Central memory CD4-positive, alpha-beta T cell (primary cell): Measurements from ENCODE around the gene PADI6.
A peak's percentile ranks its signal among the peaks of the same experiment; 100 is the strongest.

Experiments used
- DNase-seq: peaks from one replicate; pipeline ENCODE4 v3.0.0; 2022

PADI6 gene

GRCh38 chr1:17437260-17437579 lies 65.2 kb downstream of the PADI6 start:
- no peak for DNase-seq

- peak; percentile 48 for DNase-seq
Measured at GRCh38 chr1:17437580-17438317, 65.8 kb downstream of the PADI6 start.

- peak; percentile 58 for DNase-seq
Measured at GRCh38 chr1:17438318-17439249, 66.6 kb downstream of the PADI6 start.

- DNase-seq, result peak; percentile 67
Measured at GRCh38 chr1:17439250-17440073, 67.5 kb downstream of the PADI6 start, which contains the start of gene RCC2. RCC2 (minus strand) TSS chr1:17439677; CDS start chr1:17438514, 1,163 bp downstream.

GRCh38 chr1:17440074-17440826 lies 68.3 kb downstream of the PADI6 start:
- no peak for DNase-seq

- no peak for DNase-seq
Measured at GRCh38 chr1:17440827-17441168, 68.8 kb downstream of the PADI6 start.

GRCh38 chr1:17441265-17441992 lies 69.4 kb downstream of the PADI6 start:
- DNase-seq, result no peak

GRCh38 chr1:17441993-17442357 lies 70.0 kb downstream of the PADI6 start:
- DNase-seq, result no peak

GRCh38 chr1:17442841-17443240 lies 70.8 kb downstream of the PADI6 start:
- no peak for DNase-seq

GRCh38 chr1:17447501-17447992 lies 75.6 kb downstream of the PADI6 start:
- DNase-seq, result no peak
